Adipose tissue (tissue), 3 donors: ENCODE results near the gene SGIP1. TPM values are rescaled to one million over a fixed set of nuclear protein-coding genes. Genes with fewer than 3 reads are reported as not detected.
A peak's percentile ranks its signal among the peaks of the same experiment; 100 is the strongest.

Experiments used
- H3K27ac ChIP-seq: one replicate; pipeline ENCODE4 v1.5.1; 2013; ENCODE audit warnings: low read depth, low read length
- WGBS, 3 donors: extraction: QIAGEN DNeasy Blood & Tissue Kit; methylation state at CpG; one replicate each; pipeline ENCODE4 v1.1.7; 2013; 5-methylcytosine and 5-hydroxymethylcytosine counted together
- polyA plus RNA-seq, 3 donors: library from polyadenylated mRNA; stranded (reverse); fragments of 200-250 nt; gene quantifications; one replicate each; pipeline ENCODE4 v1.2.3, GENCODE V29; 2013
- donor health status: healthy with polysubstance abuse.
- donor health status: Bipolar disorder and iron deficiency.
- donor health status: healthy.

The SGIP1 gene, protein sequence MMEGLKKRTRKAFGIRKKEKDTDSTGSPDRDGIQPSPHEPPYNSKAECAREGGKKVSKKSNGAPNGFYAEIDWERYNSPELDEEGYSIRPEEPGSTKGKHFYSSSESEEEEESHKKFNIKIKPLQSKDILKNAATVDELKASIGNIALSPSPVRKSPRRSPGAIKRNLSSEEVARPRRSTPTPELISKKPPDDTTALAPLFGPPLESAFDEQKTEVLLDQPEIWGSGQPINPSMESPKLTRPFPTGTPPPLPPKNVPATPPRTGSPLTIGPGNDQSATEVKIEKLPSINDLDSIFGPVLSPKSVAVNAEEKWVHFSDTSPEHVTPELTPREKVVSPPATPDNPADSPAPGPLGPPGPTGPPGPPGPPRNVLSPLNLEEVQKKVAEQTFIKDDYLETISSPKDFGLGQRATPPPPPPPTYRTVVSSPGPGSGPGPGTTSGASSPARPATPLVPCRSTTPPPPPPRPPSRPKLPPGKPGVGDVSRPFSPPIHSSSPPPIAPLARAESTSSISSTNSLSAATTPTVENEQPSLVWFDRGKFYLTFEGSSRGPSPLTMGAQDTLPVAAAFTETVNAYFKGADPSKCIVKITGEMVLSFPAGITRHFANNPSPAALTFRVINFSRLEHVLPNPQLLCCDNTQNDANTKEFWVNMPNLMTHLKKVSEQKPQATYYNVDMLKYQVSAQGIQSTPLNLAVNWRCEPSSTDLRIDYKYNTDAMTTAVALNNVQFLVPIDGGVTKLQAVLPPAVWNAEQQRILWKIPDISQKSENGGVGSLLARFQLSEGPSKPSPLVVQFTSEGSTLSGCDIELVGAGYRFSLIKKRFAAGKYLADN
- 1 to 10 TPM in 2 of 3 donors, under 1 TPM in 1; 0.24 to 2.5 (median 2.1) TPM for polyA plus RNA-seq

DNA sequence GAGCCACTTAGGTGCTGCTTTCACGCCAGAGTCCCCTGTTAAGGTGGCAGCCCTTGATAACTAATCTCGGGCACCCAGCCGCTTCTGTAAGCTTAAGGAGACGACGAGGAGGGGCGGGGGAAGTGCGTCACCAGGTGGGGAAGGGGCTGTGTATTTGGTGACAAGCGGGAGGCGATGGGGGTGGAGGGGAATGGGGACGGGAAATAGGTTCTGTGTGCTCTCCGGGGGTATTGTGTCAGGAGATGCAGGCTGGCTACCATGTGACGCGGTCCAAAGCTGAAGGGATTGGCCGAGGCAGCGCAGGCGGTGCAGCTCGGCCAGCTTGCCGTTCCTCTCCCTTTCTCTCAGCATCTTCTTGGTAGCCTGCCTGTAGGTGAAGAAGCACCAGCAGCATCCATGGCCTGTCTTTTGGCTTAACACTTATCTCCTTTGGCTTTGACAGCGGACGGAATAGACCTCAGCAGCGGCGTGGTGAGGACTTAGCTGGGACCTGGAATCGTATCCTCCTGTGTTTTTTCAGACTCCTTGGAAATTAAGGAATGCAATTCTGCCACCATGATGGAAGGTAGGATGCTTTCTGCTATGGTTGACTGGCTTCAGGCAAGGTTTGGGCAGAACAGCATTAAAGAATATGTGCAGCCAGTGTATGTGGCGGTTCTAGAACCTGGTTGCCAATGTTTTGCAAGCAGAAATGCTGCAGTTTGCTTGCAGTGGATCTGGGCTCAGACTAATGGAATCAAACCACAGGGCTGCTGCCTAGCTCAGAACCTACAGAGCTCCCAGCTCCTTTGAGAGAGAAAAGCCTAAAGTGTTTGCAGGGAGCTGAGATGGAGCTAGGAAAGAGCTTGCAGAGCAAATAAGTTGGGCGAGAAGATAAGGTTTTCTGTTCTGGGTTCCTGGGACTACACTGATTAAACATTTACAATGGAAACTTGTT lies at the start of gene SGIP1:
TSS of gene SGIP1 (plus strand) at position 350 of the 937 bp plus-strand sequence. CDS start at position 556, 206 bp downstream.
- 20 to 25% (median 23%) methylated on average over 25 of the region's 25 CpGs for WGBS, 3 donors
- peak within 1 kb of the TSS; percentile 52 for H3K27ac ChIP-seq

DNA sequence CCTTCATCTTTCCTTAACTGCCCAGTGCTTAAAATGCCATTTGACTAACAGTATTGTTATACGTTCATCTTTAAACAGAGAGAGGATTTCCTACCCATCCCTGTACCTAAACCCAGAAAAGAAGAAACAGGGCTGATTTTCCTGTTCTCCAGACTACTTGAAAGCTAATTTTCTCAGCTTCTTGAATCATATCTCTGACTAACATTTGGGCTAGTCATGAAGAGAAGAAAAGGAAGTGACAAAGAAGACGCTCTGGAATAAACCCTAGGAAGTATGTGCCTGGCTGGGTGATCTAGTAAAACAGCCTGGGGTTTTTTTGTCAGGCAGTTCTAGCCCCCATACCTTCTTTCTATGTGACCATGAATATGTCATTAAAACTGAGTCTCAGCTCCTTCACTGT lies 44.8 kb upstream of the SGIP1 start:
- H3K27ac ChIP-seq: no peak overlapping the region
- WGBS, 3 donors: 44 to 57% (median 55%) methylated on average over 2 of the region's 2 CpGs

DNA sequence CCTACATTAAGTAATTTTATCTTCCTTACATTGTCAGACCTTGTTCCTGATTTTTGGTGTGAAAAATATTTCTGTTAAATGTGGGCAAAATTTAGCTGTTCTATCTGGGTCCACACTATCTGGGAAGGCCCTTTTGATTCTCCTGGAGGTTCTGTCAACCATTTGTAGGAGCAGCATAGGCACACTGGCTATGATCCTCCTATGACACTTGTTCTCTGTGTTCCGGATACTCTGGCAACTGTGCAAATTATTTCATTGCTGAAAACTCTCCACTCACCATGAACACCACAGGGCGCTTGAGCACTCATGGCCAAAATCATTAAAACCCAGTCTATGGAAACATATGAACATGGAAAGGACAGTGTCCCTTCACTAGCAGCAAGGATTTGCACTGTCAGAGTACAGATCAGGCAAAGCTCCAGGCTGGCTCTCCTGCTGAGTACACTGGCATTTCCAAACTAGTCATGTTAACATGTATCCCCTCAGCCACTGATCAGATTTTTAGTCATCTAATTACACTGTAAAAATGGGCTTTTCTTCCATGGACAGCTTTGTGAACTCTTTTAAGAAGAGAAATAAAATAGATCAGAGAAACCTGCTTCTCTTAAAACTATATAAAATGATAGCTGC lies 43.9 kb upstream of the SGIP1 start:
- 45 to 68% (median 63%) methylated on average over 2 of the region's 2 CpGs for WGBS, 3 donors
- no peak overlapping the region for H3K27ac ChIP-seq

DNA sequence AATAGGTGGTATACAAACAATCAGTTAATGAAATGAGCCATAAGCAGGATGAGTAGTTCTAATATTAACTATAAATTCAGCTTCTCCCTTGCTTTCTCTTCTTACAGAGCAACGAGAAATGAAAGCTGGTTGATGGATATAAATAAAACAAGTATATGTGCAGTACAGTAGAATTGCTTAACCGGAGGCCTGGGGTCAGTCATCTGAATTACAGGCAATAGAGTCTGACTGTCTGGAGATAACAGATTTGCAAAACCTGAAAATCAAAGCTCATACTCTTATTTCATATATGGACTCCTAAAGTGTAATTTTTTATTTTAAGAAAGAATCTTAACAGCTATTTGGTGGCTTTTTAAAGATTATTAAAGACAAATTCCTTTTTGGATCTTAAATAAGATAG lies 43.1 kb upstream of the SGIP1 start:
- 51 to 75% (median 59%) methylated on average over 2 of the region's 2 CpGs for WGBS, 3 donors
- no peak overlapping the region for H3K27ac ChIP-seq

DNA sequence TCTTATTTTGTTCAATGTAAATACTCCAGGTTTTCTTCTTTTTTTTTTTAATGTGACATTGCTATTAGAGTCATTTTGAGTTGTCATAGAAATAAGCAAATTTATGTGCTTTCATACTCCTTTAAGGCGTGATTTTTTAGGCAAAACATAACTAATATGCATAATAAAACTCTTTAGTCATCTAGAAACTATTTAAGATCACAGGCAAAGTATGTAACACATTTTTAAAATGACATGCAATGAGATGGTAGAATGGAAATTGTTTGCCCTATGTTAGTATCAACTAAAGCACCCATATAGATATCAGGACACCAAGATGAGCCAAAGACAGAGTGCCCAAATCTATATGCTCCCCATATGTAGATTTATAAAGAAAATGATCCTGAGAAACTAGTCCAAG lies 41.5 kb upstream of the SGIP1 start:
- no peak overlapping the region for H3K27ac ChIP-seq
- 77 to 96% (median 85%) methylated on average over 1 of the region's 1 CpG for WGBS, 3 donors

DNA sequence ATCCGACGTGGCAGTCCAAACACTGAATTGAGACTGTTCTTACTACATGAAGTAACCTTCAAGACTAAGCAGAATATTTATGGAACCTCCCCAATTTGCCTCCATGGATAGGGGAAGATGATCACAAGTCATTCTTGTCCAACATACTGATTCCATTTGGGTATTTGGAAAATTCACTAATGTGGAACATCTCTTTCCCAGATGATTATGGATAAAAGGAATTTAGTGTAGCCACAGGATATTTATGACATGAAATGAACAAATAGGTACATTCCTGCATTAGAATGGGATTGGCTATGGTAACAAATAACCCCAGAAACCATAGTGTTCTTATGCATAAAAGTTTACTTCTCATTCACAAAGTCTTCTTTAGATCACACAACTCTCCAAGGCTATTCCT lies 40.2 kb upstream of the SGIP1 start:
- no peak overlapping the region for H3K27ac ChIP-seq
- WGBS, 3 donors: 97 to 100% (median 98%) methylated on average over 2 of the region's 2 CpGs

DNA sequence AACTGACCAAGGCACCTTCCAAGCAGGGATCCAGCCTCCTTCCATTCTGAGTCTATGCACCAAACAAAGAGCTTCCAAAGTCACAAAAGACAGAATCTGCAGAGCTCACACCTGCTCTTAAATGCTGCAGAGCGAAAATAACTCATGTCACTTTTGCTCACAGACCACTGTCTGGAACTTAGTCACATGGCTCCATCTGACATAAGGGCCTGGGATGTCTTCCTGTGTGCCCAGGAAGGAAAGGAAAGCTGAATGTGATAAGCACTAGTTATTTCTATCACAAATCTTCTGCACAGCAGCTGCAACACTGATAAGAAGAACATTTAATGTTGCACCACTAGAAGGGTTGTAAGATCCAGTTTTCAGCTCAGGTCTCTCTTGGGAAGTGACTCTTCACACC lies 39.5 kb upstream of the SGIP1 start:
- WGBS, 3 donors: 69 to 83% (median 79%) methylated on average over 1 of the region's 1 CpG
- no peak overlapping the region for H3K27ac ChIP-seq

DNA sequence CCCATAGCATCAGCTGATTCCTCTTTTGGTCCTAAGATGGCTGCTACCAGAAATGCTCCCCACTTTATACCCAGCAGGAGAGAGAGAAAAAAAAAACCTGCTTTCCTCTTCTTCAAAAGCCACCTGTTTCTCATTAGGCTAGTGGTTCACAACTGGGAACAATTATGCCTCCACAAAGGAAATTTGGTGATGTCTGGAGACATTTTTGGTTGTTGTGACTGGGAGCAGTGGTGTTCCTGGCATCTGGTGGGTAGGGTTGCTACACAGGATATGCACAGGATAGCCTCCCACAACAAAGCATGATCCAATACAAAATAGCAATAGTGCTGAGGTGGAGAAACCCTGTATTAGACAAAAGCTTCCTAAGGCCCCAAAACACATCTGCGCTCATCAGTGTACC lies 38.5 kb upstream of the SGIP1 start:
- H3K27ac ChIP-seq: no peak overlapping the region
- 93 to 100% (median 94%) methylated on average over 1 of the region's 1 CpG for whole genome bisulfite sequencing, 3 donors

DNA sequence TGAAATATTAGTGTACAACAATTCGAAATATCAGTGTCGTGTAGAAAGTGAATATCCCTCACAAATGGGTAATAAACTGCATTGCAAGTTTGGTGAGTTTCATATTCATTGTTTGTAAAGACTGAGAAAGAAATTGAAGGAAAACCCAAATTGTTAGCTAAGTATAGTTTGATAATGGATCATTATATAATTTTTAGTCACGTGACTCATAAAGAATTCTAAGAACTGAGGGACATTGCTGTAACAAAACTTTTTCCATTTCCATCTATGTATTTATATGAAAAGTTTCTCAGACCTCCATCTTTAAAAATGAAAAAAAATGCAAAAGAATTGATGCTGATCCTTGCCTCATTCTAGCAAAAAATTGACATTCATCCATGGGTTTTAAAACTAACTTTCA lies 36.0 kb upstream of the SGIP1 start:
- WGBS, 3 donors: 74 to 84% (median 76%) methylated on average over 3 of the region's 3 CpGs
- H3K27ac ChIP-seq: no peak overlapping the region

DNA sequence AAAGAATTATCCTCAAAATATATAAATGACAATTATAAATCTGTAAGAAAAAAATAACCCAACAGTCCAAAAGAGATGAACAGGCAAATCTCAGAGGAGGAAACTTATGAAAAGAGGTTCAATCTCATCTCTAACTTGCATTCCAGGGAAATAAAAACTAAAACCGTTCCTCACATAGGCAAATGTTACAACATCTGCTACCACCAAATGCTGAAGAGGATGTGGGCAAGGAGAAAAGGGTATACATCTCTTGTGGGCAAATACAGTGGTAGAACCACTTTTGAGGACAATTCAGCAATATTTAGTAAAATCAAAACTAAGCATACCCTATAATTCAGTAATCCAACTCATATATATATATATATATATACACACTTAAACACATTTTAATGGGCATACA lies 33.7 kb upstream of the SGIP1 start:
- H3K27ac ChIP-seq: no peak overlapping the region
- 64 to 73% (median 67%) methylated on average over 1 of the region's 1 CpG for WGBS, 3 donors

DNA sequence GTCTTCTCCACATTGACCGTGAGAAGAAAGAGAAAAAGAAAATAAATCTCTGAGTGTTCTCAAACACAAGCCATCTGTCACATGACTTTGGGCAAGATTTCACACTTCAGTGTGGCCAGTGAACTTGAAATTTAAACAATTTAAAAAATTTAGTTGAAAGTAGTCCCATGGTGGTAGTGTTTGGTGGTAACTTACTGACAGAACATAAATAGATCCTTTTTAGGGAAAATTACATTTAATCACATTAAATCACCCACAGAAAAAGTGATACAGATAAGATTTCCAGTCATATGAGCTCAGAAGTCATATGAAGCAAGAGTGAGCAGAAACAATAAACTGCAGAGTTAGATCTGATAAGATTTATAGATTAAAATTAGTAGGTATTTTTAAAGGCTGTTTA lies 31.9 kb upstream of the SGIP1 start:
- H3K27ac ChIP-seq: no peak overlapping the region
- WGBS, 3 donors: 35 to 65% (median 63%) methylated on average over 1 of the region's 1 CpG

DNA sequence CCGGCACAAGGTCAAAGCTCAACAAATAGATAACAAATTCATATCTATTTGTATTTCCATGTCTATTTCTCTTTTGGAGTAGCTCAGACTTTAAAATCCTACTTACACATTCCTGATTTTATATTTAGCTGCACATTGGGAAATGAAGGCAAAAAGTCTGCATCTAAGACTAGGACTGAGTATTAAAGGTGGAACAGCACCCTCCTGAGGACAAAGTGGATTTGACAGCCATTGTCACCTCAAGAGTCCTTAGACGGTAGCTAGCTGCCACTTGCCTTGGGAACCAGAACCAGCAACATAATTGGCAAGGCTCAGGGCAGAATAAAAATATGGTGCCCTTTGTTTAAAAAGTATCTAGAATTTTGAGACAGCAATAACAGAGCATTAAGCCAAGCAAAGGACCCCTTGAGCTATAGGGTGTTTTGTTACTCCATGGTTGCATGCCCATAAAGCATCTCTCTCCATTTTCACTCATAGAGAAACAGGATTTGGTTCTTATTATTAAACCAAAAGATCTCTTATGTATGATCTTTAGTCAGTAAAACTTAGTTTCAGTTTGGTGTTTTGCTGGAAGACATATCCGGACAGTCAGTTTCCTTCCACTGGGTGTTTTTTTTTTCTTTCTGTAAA lies 30.0 kb upstream of the SGIP1 start:
- WGBS, 3 donors: 40 to 57% (median 55%) methylated on average over 3 of the region's 3 CpGs
- H3K27ac ChIP-seq: no peak overlapping the region

DNA sequence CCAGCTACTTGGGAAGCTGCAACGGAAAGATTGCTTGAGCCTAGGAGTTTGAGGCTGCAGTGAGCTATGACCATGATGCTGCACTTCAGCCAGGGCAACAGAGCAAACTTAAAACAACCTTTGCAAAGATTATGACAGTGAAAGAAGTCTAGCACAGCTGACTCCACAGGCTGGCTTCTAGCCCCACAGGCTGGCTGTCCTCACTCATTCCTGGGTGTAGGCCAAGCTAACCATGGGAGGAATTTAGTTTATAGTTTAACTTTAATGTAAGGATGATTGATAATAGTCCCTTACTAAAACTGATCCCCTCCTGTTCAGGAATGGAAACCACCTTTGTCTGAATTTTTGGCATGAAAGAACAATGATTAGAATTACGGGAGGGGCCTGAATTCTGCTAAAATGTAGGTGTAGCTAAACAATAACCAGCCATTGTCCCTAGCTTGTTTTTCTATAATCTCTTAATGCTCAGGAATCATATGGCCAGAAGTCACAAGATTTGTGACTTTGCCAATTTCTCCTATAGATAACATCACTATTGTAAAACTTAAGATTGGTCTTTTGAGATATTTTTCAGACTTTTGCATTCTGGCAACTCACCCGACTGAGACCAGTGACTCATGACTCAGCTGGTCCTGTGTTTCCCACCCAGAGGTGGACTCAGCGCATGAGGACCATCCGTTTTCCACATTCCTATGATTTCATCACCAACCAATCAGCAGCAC lies 28.1 kb upstream of the SGIP1 start:
- H3K27ac ChIP-seq: no peak overlapping the region
- WGBS, 3 donors: 62 to 72% (median 68%) methylated on average over 5 of the region's 5 CpGs

DNA sequence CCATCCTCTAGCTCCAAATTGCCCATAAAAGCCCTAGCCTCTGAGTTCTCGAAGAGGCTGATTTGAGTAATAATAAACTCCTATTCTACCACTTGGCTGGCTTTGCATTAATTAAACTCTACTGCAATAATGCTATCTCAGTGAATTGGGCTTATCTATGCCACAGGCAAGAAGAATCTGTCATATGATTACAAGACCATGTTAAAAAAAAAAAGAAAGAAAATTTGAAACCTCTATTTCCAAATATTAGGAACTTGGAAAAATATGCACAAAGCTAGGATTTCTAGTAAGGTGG lies 27.6 kb upstream of the SGIP1 start:
- WGBS, 3 donors: 84 to 93% (median 88%) methylated on average over 1 of the region's 1 CpG
- no peak overlapping the region for H3K27ac ChIP-seq

DNA sequence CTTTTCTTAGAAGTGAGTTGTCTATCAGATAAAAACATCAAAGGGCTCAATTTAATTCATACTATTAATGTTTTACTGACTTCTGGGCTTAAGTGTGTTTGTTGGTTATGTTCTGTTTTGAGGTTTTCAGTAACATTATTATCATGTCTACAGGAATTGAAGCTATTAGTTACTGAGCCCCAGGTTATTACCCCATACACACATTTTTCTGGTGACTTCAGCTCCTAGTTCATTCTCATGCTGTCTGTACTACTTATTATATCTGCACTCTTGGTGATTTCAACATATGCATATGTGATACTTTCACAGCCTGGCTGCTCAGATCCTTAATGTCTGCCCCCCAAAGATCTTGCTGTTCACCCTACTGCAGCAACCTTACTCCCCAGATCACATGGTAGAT lies 27.0 kb upstream of the SGIP1 start:
- H3K27ac ChIP-seq: no peak overlapping the region

DNA sequence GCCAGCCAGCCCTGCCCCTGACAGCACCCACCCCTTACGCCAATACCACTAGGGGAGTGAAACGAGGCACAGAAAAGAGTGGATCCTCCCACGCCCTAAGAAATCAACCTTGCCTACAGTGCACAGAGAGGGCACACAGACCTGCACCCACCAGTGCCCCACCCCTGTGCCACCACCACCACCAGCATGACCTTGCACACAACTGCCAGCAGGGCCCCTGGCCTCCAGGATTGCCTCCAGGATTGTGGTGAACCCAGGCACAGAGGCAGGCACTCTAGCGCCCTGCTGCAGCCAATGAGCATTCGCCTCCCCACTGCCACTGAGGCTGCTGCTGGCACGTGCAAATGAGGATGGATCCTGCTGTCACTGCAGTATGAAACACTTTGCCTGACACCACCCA lies 23.5 kb upstream of the SGIP1 start:
- 73 to 94% (median 82%) methylated on average over 6 of the region's 6 CpGs for WGBS, 3 donors
- H3K27ac ChIP-seq: no peak overlapping the region

DNA sequence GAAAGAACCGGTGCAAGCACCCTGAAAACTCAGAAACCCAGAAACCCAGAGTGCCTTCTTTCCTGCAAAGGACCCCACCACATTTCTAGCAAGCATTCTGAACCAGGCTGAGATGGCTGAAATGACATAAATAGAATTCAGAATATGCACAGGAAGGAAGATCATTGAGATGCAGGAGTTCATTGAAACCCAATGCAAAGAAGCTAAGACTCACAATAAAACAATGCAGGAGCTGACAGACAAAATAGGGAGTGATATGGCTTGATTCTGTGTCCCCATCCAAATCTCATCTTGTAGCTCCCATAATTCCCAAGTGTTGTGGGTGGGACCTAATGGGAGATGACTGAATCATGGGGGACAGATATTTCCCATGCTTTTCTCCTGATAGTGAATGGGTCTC lies 22.8 kb upstream of the SGIP1 start:
- 77 to 90% (median 88%) methylated on average over 1 of the region's 1 CpG for WGBS, 3 donors
- H3K27ac ChIP-seq: no peak overlapping the region
